GM11168 (cell line): Measurements from ENCODE around the gene ICOS.
"Not testable (repeated sequence)": the region's sequence is repeated elsewhere in the genome, so short reads cannot be mapped to it uniquely, and the experiment has no call there.

Experiments used
- in situ Hi-C: fragments of 300-500 bp; cut with MboI; formaldehyde crosslinking; loops from one replicate; pipeline ENCODE4 v1.12.0; 2022; ENCODE audit warnings: low sequenced_read_pairs; ENCODE audit not compliant: unreplicated experiment

ICOS gene

DNA sequence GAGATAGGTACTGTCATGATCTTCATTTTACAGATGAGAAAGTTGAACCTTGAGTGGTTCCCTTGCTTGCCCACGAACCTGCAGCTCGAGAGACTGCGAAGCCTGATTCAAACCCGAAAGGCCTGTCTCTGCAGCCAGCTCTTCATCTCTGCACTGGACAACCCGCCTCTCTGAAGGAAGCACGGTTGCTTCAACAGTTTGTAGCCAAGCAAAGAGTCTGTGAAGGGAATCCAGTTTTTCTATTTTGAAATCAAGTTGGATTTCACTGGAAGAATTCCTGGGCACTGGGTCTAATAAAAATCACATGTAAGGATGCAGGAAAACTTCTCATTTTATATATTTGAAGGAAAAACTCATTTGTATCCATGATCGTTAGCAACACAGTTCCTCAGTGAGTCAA, 21.3 kb upstream of the ICOS start:
- in situ Hi-C loops: no loop called here

GRCh38 chr2:203916756-203917155, 19.8 kb upstream of the ICOS start:
- in situ Hi-C loops: no loop called here

DNA sequence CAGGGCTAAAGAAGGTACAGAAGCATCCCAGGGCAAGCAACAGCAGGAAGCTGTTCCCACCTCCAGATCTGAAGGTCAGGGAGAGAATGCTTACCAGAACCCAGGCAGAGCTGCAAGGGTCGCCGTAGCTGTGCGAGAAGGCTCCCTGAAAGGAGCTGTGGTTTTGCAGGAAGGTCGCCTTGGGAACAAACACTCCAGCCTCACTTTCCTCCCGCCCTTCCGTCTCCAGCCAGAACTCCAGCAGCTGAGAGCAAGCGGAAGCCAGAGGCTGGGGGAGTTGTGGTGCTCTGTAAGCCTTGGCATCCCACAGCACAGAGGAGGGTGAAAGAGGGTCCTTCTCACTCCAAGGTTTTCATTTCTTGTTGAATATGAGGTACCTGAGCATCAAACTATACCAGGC, 18.3 kb upstream of the ICOS start:
- in situ Hi-C loops: no loop called here

- in situ Hi-C loops: no loop called here
Observed at GRCh38 chr2:203918839-203919238, 17.7 kb upstream of the ICOS start.

GRCh38 chr2:203925512-203926158, 10.9 kb upstream of the ICOS start:
- in situ Hi-C loops: no loop called here

DNA sequence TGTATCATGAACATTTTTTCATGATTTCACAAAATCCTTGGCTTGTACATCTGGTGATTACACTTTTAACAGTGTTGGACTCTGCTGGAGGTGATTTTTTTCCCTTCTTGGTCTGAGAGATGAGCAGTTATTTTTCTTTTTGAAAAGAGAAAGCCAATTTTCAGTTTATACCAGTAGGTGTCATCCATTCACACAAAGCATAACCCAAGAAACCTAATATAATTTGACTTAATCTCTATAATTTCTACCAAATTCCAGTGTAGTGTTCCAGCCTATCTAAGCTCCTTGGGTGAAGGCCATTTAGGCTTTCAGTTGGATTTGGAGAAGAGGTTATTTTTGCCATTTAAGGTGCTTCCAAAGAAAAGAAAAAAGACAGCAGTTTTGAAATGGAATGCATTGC, 7.7 kb upstream of the ICOS start:
- in situ Hi-C loops: no loop called here

DNA sequence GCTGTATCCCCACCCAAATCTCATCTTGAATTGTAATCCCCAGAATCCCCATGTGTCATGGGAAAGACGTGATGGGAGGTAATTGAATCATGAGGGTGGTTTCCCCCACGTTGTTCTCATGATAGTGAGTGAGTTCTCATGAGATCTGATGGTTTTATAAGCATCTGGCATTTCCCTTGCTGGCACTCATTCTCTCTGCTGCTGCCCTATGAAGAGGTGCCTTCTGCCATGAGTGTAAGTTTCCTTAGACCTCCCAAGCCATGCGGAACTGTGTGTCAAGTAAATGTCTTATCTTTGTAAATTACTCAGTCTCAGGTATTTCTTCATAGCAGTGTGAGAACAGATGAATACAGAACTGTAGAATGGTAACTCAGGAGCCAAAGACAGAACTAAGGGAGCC, 5.3 kb upstream of the ICOS start:
- in situ Hi-C loops: not testable (repeated sequence)

DNA sequence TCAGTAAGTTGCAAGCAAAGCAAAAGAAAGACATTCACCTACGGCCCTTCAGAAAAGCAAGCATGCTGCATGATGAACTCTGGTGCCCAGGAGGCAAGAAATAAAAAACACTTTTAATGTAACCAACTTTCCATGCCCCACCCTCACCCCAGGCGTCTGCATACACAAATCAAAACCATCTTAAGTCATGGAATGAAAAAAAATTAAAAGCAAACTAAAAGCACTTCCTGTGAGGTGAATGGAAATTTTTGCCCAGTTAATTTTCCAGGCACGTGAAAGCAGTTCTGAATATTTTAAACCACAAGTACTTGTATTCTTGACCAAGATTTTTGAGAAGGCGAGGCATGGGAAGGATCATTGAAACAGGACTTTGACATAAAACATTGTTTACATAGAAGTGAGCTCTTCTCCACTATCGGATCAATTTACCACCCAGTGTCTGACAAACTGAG, 2.5 kb upstream of the ICOS start:
- in situ Hi-C loops: no loop called here

DNA sequence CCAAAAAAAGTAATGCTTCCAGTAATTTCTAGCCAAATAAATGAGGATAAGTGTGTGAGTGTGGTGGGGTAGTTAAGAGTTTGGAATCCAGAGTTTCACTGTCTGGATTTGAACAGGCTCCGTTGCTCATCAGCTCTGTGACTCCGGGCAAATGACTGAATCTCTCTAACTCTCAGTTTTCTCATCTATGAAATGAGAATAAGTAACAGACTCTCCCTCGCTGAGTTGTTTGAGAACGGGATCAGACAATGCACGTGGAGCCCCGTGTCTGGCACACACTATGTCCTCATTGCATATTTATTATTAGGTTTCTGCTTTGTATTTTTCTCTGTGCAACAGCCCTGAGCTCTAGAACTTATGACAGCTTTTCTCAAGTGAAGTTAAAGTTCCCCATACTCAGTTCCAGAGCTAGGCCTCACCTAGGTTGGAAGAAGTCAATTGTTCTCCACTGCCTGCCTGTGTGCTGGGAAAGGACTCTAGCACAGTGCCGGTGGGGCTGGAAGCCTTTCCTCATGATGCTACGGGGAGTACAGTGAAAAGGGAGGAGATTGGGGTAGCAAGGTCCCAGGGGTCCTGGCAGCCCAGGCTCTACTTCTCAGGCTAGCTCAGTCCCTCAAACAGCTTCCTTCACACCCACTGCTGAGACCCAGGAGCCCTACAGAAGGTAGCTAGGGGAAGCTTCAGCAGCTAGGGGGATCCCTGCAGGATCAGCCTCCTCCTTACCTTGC, 1.7 kb upstream of the ICOS start:
- in situ Hi-C loops: no loop called here

- in situ Hi-C loops: no loop called here
Observed at GRCh38 chr2:203935568-203935967, 995 bp upstream of the ICOS start.

GRCh38 chr2:203936949-203937348, 386 bp downstream of the ICOS start:
- in situ Hi-C loops: no loop called here

- in situ Hi-C loops: no loop called here
Observed at GRCh38 chr2:203937788-203938187, 1.2 kb downstream of the ICOS start.

DNA sequence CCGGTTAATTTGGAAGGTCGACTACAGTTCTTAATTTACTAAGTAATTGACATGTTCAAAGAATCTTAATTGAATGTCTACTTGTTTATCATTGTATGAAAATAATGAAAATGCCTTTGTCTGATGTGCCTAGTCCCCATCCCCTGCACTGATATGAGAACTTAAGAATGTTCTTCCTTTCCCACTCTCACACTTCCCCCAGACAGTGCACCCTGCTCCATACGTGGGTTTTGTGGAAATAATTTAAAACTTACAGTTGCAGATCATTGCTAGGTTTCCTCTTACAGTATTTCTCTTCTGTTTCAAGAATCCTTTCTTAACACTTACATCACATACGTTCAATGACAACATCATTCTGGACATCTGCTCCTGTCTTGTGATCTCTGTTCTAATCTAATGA, 3.5 kb downstream of the ICOS start:
- in situ Hi-C loops: no loop called here

GRCh38 chr2:203943493-203944382, 7.2 kb downstream of the ICOS start:
- in situ Hi-C loops: not testable (repeated sequence)

DNA sequence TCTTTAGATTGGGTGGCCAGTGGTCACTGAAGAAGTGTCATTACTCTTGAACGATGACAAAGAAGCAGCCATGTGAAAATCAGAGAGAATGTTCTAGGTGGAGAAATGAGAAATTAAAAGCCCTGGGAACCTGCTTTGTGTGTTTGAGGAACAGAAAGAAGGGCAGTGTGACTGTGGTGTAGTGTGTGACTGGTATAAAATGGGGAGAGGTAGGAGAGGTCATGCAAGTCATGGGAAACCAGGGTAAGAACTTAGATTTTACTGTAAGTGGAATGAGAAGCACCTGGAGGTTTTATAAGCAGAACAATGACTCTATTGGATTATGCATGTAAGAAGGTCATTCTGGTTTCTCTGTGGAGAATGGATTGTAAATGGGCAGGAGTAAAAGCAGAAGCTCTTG, 12.2 kb downstream of the ICOS start:
- in situ Hi-C loops: no loop called here

DNA sequence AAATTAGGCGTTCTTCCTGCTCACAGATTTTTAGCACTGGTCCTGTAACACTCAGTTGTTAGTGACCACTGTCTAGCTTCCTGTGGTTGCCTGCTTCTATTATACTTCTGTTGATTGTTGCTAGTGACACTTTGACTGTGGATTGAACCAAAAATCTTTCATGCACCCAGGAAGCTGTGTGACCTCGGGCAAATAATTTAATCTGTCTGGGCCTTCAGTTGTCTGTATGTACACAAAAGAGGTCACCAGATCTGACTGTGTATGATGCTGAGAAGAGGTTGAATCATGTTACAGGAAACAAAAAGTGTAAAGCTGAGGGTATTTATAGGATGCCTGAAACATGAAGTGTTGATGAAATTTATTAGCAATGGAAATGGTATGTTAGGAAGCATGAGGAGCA, 12.7 kb downstream of the ICOS start:
- in situ Hi-C loops: no loop called here

- in situ Hi-C loops: no loop called here
Observed at GRCh38 chr2:203951366-203951902, 14.9 kb downstream of the ICOS start.

DNA sequence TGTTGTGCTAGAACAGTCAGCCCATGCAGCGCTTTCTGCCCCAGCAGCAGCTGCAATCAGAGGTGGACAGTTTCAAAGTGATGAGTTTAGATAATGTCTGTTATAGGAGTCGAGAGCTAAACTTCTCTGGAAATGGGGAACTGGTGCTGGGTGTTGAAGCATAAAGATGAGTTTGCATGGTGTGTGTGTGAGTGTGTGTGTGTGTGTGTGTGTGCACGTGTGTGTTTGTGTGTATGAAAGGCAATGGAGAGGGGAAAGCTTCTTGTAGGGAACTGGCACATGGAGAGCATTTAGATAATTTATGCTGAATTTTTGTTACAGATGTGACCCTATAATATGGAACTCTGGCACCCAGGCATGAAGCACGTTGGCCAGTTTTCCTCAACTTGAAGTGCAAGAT, 22.7 kb downstream of the ICOS start:
- in situ Hi-C loops: no loop called here

GRCh38 chr2:203959672-203960071, 23.1 kb downstream of the ICOS start:
- in situ Hi-C loops: no loop called here

DNA sequence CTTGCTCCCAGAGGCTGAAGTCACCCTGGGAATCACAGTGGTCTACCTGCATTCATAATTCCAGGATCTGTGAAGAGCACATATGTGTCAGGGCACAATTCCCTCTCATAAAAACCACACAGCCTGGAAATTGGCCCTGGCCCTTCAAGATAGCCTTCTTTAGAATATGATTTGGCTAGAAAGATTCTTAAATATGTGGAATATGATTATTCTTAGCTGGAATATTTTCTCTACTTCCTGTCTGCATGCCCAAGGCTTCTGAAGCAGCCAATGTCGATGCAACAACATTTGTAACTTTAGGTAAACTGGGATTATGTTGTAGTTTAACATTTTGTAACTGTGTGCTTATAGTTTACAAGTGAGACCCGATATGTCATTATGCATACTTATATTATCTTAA, 24.2 kb downstream of the ICOS start:
- in situ Hi-C loops: no loop called here

- in situ Hi-C loops: not testable (repeated sequence)
Observed at GRCh38 chr2:203965190-203965589, 28.6 kb downstream of the ICOS start.
